Uterus (tissue), 2 donors: Measurements from ENCODE around the gene RMND5B.

ENCODE experiments used
- CTCF ChIP-seq, 4 experiments: fragments of 200-600 bp in 2 of 4; fragments of 450-650 bp in 2 of 4; sonication (generic) in 2 of 4; IDR thresholded peaks; one replicate each; pipeline ENCODE4 v1.5.1; 2016 to 2019; ENCODE audit warnings: antibody characterized with exemption in 4 of 4, mild to moderate bottlenecking in 2 of 4, moderate library complexity in 1 of 4
- POLR2A ChIP-seq, 2 donors: fragments of 450-650 bp; IDR thresholded peaks; one replicate each; pipeline ENCODE4 v1.6.1; 2016; ENCODE audit warnings: antibody characterized with exemption in 2 of 2, mild to moderate bottlenecking in 1 of 2, moderate library complexity in 1 of 2

- TF ChIP-seq CTCF (IDR thresholded peaks at IDR 0.05) (no peak), POLR2A (IDR thresholded peaks at IDR 0.05) (no peak)
These were observed 40.0 kb upstream of the RMND5B start for GRCh38 chr5:178090856-178091255.
